HEK293 (cell line): ENCODE results near the gene CARS1.

Experiments
- CTCF ChIA-PET: fragments of 350-600 bp; formaldehyde crosslinking; extraction: SDS; loops from one replicate; lab custom pipeline; 2021; ENCODE audit warnings: antibody characterized with exemption; lab: Yijun Ruan, JAX
- POLR2A ChIA-PET: fragments of 300-600 bp; formaldehyde crosslinking; extraction: SDS; loops from one replicate; lab custom pipeline; 2020; ENCODE audit warnings: antibody characterized with exemption, inconsistent platforms; lab: Yijun Ruan, JAX
- H3K27ac ChIP-seq: fragments of 200-500 bp; sonication (Bioruptor generic); 2 replicates; pipeline ENCODE4 v1.5.1; 2014; ENCODE audit warnings: low read depth, low read length, control low read depth, inconsistent platforms; ENCODE audit errors: extremely low read depth
- H3K36me3 ChIP-seq, 2 experiments: fragments of 200-500 bp in 1 of 2; sonication (Bioruptor generic) in 1 of 2; 1 replicate in 1 of 2; 2 replicates in 1 of 2; pipeline ENCODE4 v1.5.1; 2014 to 2017; ENCODE audit warnings: inconsistent platforms in 2 of 2, low read length in 2 of 2; ENCODE audit not compliant: control insufficient read depth in 2 of 2, insufficient read depth in 1 of 2
- H3K4me1 ChIP-seq: fragments of 200-500 bp; sonication (Bioruptor generic); 2 replicates; pipeline ENCODE4 v1.5.1; 2014; ENCODE audit warnings: mild to moderate bottlenecking, low read length, inconsistent platforms; ENCODE audit not compliant: control insufficient read depth, insufficient read depth
- H3K4me3 ChIP-seq: 2 replicates; pipeline ENCODE4 v1.5.1; 2011; ENCODE audit warnings: low read depth, mild to moderate bottlenecking, control low read depth, low read length, moderate library complexity
- H3K9me3 ChIP-seq: fragments of 200-500 bp; sonication (Bioruptor generic); 2 replicates; pipeline ENCODE4 v1.5.1; 2014; ENCODE audit warnings: low read depth, low read length, inconsistent platforms; ENCODE audit not compliant: control insufficient read depth, insufficient read depth
- BCL11B ChIP-seq: fragments of 450-650 bp; formaldehyde crosslinking; IDR thresholded peaks from 2 replicates; pipeline ENCODE4 v1.5.1; 2016; ENCODE audit warnings: low read depth, missing biosample characterization, missing genetic modification characterization
- HOXA7 ChIP-seq: sonication (generic); formaldehyde crosslinking; IDR thresholded peaks from 2 replicates; pipeline ENCODE4 v1.8.1; 2022; ENCODE audit warnings: missing genetic modification reagents, borderline replicate concordance
- KLF7 ChIP-seq: fragments of 450-650 bp; formaldehyde crosslinking; IDR thresholded peaks from 2 replicates; pipeline ENCODE4 v1.5.1; 2016; ENCODE audit warnings: missing biosample characterization, missing genetic modification characterization, borderline replicate concordance
- MYNN ChIP-seq: fragments of 450-650 bp; formaldehyde crosslinking; IDR thresholded peaks from 2 replicates; pipeline ENCODE4 v1.5.1; 2016; ENCODE audit warnings: missing biosample characterization, missing genetic modification characterization, borderline replicate concordance
- PRDM2 ChIP-seq: fragments of 450-650 bp; formaldehyde crosslinking; IDR thresholded peaks from 2 replicates; pipeline ENCODE4 v1.5.1; 2016; ENCODE audit warnings: missing biosample characterization, missing genetic modification characterization, borderline replicate concordance
- SCRT2 ChIP-seq: fragments of 450-650 bp; formaldehyde crosslinking; IDR thresholded peaks from 2 replicates; pipeline ENCODE4 v1.5.1; 2016; ENCODE audit warnings: missing biosample characterization, missing genetic modification characterization
- ZBTB44 ChIP-seq: fragments of 450-650 bp; IDR thresholded peaks from 2 replicates; pipeline ENCODE4 v1.5.1; 2018; ENCODE audit warnings: missing biosample characterization, mild to moderate bottlenecking, missing genetic modification characterization
- ZNF148 ChIP-seq: fragments of 450-650 bp; formaldehyde crosslinking; IDR thresholded peaks from 2 replicates; pipeline ENCODE4 v1.5.0; 2017; ENCODE audit warnings: missing biosample characterization, missing genetic modification characterization, borderline replicate concordance
- ZNF211 ChIP-seq: fragments of 450-650 bp; formaldehyde crosslinking; IDR thresholded peaks from 2 replicates; pipeline ENCODE4 v1.5.1; 2016; ENCODE audit warnings: low read depth, missing biosample characterization, missing genetic modification characterization
- ZNF24 ChIP-seq: fragments of 450-650 bp; formaldehyde crosslinking; IDR thresholded peaks from 2 replicates; pipeline ENCODE4 v1.5.1; 2016; ENCODE audit warnings: missing biosample characterization, missing genetic modification characterization
- ZNF544 ChIP-seq: fragments of 450-650 bp; formaldehyde crosslinking; IDR thresholded peaks from 2 replicates; pipeline ENCODE4 v1.5.0; 2017; ENCODE audit warnings: missing biosample characterization, missing genetic modification characterization
- ZNF558 ChIP-seq: fragments of 450-650 bp; formaldehyde crosslinking; IDR thresholded peaks from 2 replicates; pipeline ENCODE4 v1.5.1; 2016; ENCODE audit warnings: missing biosample characterization, missing genetic modification characterization
- ZNF561 ChIP-seq: fragments of 450-650 bp; IDR thresholded peaks from 2 replicates; pipeline ENCODE4 v1.5.1; 2018; ENCODE audit warnings: missing biosample characterization, missing genetic modification characterization, borderline replicate concordance
- ZNF571 ChIP-seq: fragments of 450-650 bp; formaldehyde crosslinking; IDR thresholded peaks from 2 replicates; pipeline ENCODE4 v1.5.0; 2017; ENCODE audit warnings: missing biosample characterization, missing genetic modification characterization
- ZNF596 ChIP-seq: fragments of 450-650 bp; IDR thresholded peaks from 2 replicates; pipeline ENCODE4 v1.5.0; 2018; ENCODE audit warnings: missing biosample characterization, mild to moderate bottlenecking, missing genetic modification characterization, moderate library complexity
- ZNF623 ChIP-seq: fragments of 450-650 bp; formaldehyde crosslinking; IDR thresholded peaks from 2 replicates; pipeline ENCODE4 v1.5.1; 2016; ENCODE audit warnings: missing biosample characterization, missing genetic modification characterization
- ZNF654 ChIP-seq: fragments of 450-650 bp; formaldehyde crosslinking; IDR thresholded peaks from 2 replicates; pipeline ENCODE4 v1.5.1; 2016; ENCODE audit warnings: low read depth, missing biosample characterization, missing genetic modification characterization
- ZNF677 ChIP-seq: fragments of 450-650 bp; IDR thresholded peaks from 2 replicates; pipeline ENCODE4 v1.5.0; 2018; ENCODE audit warnings: missing biosample characterization, mild to moderate bottlenecking, missing genetic modification characterization, moderate library complexity
- ZNF704 ChIP-seq: fragments of 450-650 bp; formaldehyde crosslinking; IDR thresholded peaks from 2 replicates; pipeline ENCODE4 v1.5.1; 2016; ENCODE audit warnings: missing biosample characterization, missing genetic modification characterization
- ZSCAN16 ChIP-seq: fragments of 450-650 bp; formaldehyde crosslinking; IDR thresholded peaks from 2 replicates; pipeline ENCODE4 v1.5.1; 2016; ENCODE audit warnings: missing biosample characterization, missing genetic modification characterization
- ZSCAN5A ChIP-seq: fragments of 450-650 bp; formaldehyde crosslinking; IDR thresholded peaks from 2 replicates; pipeline ENCODE4 v1.5.1; 2016; ENCODE audit warnings: missing biosample characterization, missing genetic modification characterization

Gene CARS1

GRCh38 chr11:3030289-3031070 lies 26.7 kb downstream of the CARS1 start (continued):
- TF ChIP-seq PRDM2 (tag by site-specific recombination): no peak

GRCh38 chr11:3028813-3029212 lies 28.4 kb downstream of the CARS1 start:
- ChIA-PET POLR2A (no interaction called here), CTCF (interaction anchor here (0.6 to 1.3 kb wide), 3 partner anchors 8 to 516 kb away, joined by 3 to 6 read pairs (median 3); no protein-coding TSS in a partner anchor)
- no peaks in the 10 kb centered on the region for H3K9me3 ChIP-seq
- TF ChIP-seq ZNF571 (no peak), BCL11B (tag by site-specific recombination) (no peak), ZNF24 (tag by site-specific recombination) (no peak), ZNF544 (tag by site-specific recombination) (no peak), ZNF596 (tag by site-specific recombination) (no peak), ZBTB44 (tag by site-specific recombination) (no peak), ZNF654 (no peak), ZNF704 (tag by site-specific recombination) (no peak), ZNF677 (tag by site-specific recombination) (no peak), ZSCAN16 (no peak), ZNF623 (no peak), ZNF211 (tag by site-specific recombination) (no peak), HOXA7 (CRISPR knock-in tag) (no peak)
- H3K36me3 ChIP-seq: peaks cover 2 to 83% of the 10 kb centered on the region in 2 experiments; a peak in 2 of 3 replicates
- H3K4me3 ChIP-seq: no peak overlapping the region
- H3K27ac ChIP-seq: no peak overlapping the region
- no peaks in the 10 kb centered on the region for H3K4me1 ChIP-seq

GRCh38 chr11:3026803-3027202 lies 30.4 kb downstream of the CARS1 start:
- no peaks in the 10 kb centered on the region for H3K4me1 ChIP-seq
- peaks cover 0 to 79% of the 10 kb centered on the region in 2 experiments; a peak in 2 of 3 replicates for H3K36me3 ChIP-seq
- ChIA-PET CTCF (interaction anchor here (0.8 to 1.3 kb wide), 2 partner anchors 11 to 65 kb away, joined by 3 to 8 read pairs; no protein-coding TSS in a partner anchor), POLR2A (no interaction called here)
- H3K4me3 ChIP-seq: no peak overlapping the region
- H3K9me3 ChIP-seq: no peaks in the 10 kb centered on the region
- H3K27ac ChIP-seq: no peak overlapping the region
- TF ChIP-seq ZNF148 (tag by site-specific recombination) (no peak), MYNN (tag by site-specific recombination) (no peak), KLF7 (tag by site-specific recombination) (no peak), ZSCAN5A (tag by site-specific recombination) (no peak), SCRT2 (no peak), ZNF561 (no peak), ZNF558 (tag by site-specific recombination) (no peak)
